KMS-11 (cell line): ENCODE results near the gene NDST3.

ENCODE experiments used
- H2AFZ ChIP-seq: fragments of 200-600 bp; sonication (generic); 2 replicates; pipeline ENCODE4 v1.6.1; 2016; ENCODE audit warnings: antibody characterized with exemption, mixed run types, low read depth
- H3K27ac ChIP-seq: fragments of 200-600 bp; sonication (generic); 2 replicates; pipeline ENCODE4 v1.6.1; 2016; ENCODE audit warnings: mild to moderate bottlenecking, mixed run types
- H3K27me3 ChIP-seq: fragments of 200-600 bp; sonication (generic); 2 replicates; pipeline ENCODE4 v1.6.1; 2017; ENCODE audit warnings: mild to moderate bottlenecking, low read depth, mixed run types, moderate library complexity; ENCODE audit not compliant: insufficient read depth
- H3K36me3 ChIP-seq: fragments of 200-600 bp; sonication (generic); 2 replicates; pipeline ENCODE4 v1.6.1; 2017; ENCODE audit warnings: mild to moderate bottlenecking, mixed run types; ENCODE audit not compliant: insufficient read depth
- H3K4me1 ChIP-seq: fragments of 200-600 bp; sonication (generic); 2 replicates; pipeline ENCODE4 v1.6.1; 2016; ENCODE audit warnings: mild to moderate bottlenecking, low read depth, mixed run types; ENCODE audit not compliant: poor library complexity, severe bottlenecking
- H3K4me2 ChIP-seq: fragments of 200-600 bp; sonication (generic); 2 replicates; pipeline ENCODE4 v1.7.0; 2016; ENCODE audit warnings: mild to moderate bottlenecking, mixed run types
- H3K4me3 ChIP-seq: fragments of 200-600 bp; sonication (generic); IDR thresholded peaks from 2 replicates; pipeline ENCODE4 v1.6.1; 2017; ENCODE audit warnings: low read depth, low read length, mixed read lengths; ENCODE audit not compliant: insufficient read depth
- H3K79me2 ChIP-seq: fragments of 200-600 bp; sonication (generic); 2 replicates; pipeline ENCODE4 v1.6.1; 2016; ENCODE audit warnings: low read depth, mixed run types; ENCODE audit not compliant: insufficient read depth
- H3K9ac ChIP-seq: fragments of 200-600 bp; sonication (generic); 2 replicates; pipeline ENCODE4 v1.6.1; 2016; ENCODE audit warnings: mild to moderate bottlenecking, mixed run types
- H4K20me1 ChIP-seq: fragments of 200-600 bp; sonication (generic); 2 replicates; pipeline ENCODE4 v1.6.1; 2016; ENCODE audit warnings: mild to moderate bottlenecking, mixed run types; ENCODE audit not compliant: insufficient read depth
- CTCF ChIP-seq: fragments of 200-600 bp; sonication (generic); conservative IDR thresholded peaks from 2 replicates; pipeline ENCODE4 v1.6.1; 2017; ENCODE audit warnings: low read depth, mild to moderate bottlenecking, antibody characterized with exemption, low read length, moderate library complexity, mixed read lengths

The NDST3 gene

DNA sequence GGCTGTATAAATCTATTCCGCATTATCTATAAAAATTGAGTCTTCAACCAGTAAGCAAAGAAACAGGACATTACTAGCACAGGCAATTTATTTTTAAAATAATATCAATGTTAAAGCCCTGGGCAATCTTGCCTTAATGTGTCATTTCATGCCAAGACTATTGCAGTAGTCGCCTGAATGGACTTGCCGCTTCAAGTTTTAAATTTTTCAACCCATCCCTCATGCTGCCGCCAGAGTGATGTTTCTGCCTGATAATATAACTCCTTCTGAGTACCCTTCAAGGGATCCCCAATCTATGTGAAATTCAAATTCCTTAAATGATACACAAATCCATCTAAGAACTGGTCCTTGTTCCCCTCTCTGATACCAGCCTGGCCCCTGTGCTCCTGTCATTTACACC lies 251.6 kb downstream of the NDST3 start:
- no peaks in the 10 kb centered on the region for H4K20me1 ChIP-seq
- no peak overlapping the region for H3K4me3 ChIP-seq
- no peak overlapping the region for H3K27ac ChIP-seq
- no peaks in the 10 kb centered on the region for H3K36me3 ChIP-seq
- H3K27me3 ChIP-seq, result no peaks in the 10 kb centered on the region
- no peak overlapping the region for H3K4me2 ChIP-seq
- H3K79me2 ChIP-seq, result no peaks in the 10 kb centered on the region
- no peak overlapping the region for H2AFZ ChIP-seq
- H3K9ac ChIP-seq, result no peak overlapping the region
- no peak for TF ChIP-seq CTCF
- H3K4me1 ChIP-seq, result no peaks in the 10 kb centered on the region

DNA sequence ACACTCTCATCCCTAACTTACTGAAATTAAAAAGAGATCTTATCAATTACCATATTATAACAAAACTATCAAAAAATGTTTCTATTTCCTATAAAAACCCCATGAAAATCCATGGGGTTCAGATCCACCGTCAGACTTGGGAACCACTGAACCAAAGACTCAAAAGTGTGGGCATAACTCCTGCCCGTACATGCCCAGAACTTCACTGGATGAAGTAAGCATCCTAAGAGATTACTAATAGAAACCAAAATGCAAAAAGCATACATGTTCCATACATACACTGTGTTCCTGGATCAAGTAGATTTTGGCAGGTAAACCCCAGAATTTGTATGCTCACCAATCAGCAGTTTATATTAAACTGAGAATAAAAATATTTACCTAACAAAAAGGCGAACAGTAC lies 252.4 kb downstream of the NDST3 start:
- Histone ChIP-seq H3K9ac (no peak overlapping the region), H3K4me3 (no peak overlapping the region), H3K4me2 (no peak overlapping the region), H3K27ac (no peak overlapping the region), H4K20me1 (no peaks in the 10 kb centered on the region), H3K4me1 (no peaks in the 10 kb centered on the region), H3K36me3 (no peaks in the 10 kb centered on the region), H3K27me3 (no peaks in the 10 kb centered on the region), H3K79me2 (no peaks in the 10 kb centered on the region), H2AFZ (no peak overlapping the region)
- TF ChIP-seq CTCF, result no peak

DNA sequence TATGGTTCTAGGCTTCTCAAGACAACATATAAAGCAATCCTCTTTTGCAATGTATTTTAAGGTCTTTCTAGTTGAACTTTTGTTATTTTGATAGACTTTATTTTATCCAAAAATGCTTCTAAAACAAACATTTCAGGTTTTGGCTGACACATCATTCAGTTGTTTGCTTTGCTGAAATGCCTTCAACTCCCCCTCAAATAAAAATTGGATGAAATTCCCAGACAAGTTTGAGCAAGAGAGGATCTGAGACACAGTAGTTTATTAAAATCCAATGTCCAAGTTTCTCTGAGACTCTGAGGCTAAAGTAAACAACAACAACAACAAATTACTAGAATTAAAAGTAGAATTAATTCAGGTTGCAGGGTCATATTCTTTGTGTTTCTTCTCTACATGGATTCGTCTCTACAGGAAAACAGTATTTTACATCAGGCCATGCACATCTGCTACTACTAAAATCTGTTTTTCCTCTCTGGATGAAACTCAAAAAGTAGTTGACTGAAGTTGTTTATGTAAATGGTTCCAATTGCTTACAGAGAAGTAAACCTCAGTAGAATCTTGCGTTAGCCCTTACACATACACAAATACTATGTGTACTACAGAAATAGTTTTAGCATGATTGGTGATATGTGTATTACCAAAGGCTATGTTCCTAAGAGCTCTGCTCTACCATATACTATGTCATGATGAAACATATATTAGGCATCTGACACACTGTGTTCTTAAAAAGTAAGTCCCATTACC lies 253.6 kb downstream of the NDST3 start:
- H3K27me3 ChIP-seq, result no peaks in the 10 kb centered on the region
- H2AFZ ChIP-seq, result no peak overlapping the region
- H4K20me1 ChIP-seq, result no peaks in the 10 kb centered on the region
- H3K9ac ChIP-seq, result no peak overlapping the region
- H3K4me1 ChIP-seq, result no peaks in the 10 kb centered on the region
- H3K4me2 ChIP-seq, result no peak overlapping the region
- H3K36me3 ChIP-seq, result no peaks in the 10 kb centered on the region
- no peak for TF ChIP-seq CTCF
- H3K4me3 ChIP-seq, result no peak overlapping the region
- H3K27ac ChIP-seq, result no peak overlapping the region
- H3K79me2 ChIP-seq, result no peaks in the 10 kb centered on the region

DNA sequence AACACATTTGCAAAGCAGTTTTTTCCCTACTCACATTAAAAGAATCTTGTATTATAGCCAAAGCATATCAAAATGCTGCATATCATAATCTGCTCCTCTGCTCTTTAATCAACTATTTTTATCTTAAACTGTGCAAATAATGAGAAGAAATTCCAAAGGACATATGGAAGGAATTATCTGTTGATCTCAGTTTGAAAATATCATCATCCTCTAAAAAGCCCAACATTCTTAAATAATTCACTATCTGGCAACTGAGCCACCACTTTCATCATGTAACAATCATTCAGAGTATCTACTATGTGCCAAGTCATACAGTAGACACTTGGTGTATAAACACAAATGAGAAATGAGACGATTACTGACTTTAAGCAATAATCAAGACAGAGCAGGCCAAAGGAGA lies 255.5 kb downstream of the NDST3 start:
- Histone ChIP-seq H4K20me1 (no peaks in the 10 kb centered on the region), H3K4me3 (no peak overlapping the region), H3K27ac (no peak overlapping the region), H3K36me3 (no peaks in the 10 kb centered on the region), H3K27me3 (no peaks in the 10 kb centered on the region), H3K4me2 (no peak overlapping the region), H3K9ac (no peak overlapping the region), H2AFZ (no peak overlapping the region), H3K4me1 (no peaks in the 10 kb centered on the region), H3K79me2 (no peaks in the 10 kb centered on the region)
- no peak for TF ChIP-seq CTCF
